BE2C (cell line): ENCODE results near the gene MKLN1.

Experiments
- DNase-seq: peaks from one replicate; pipeline ENCODE4 v3.0.0-alpha.2; 2020
- H3K27me3 ChIP-seq: fragments of 250-450 bp; sonication (Bioruptor Pico); 2 replicates; pipeline ENCODE4 v1.5.1; 2020; ENCODE audit warnings: mild to moderate bottlenecking
- H3K36me3 ChIP-seq: fragments of 250-450 bp; sonication (Bioruptor Pico); 2 replicates; pipeline ENCODE4 v1.5.1; 2020; ENCODE audit warnings: mild to moderate bottlenecking
- H3K4me1 ChIP-seq: fragments of 250-450 bp; sonication (Bioruptor Pico); 2 replicates; pipeline ENCODE4 v1.5.1; 2020
- H3K4me3 ChIP-seq: 2 replicates; pipeline ENCODE4 v1.5.1; 2011; ENCODE audit warnings: low read depth, low read length
- H3K9me3 ChIP-seq: fragments of 250-450 bp; sonication (Bioruptor Pico); 2 replicates; pipeline ENCODE4 v1.5.1; 2020
- TF ChIP-seq, protein P1 (sequence below): IDR thresholded peaks from 2 replicates; pipeline ENCODE4 v1.5.1; 2012; ENCODE audit warnings: mild to moderate bottlenecking, low read depth, low read length

The MKLN1 gene

DNA sequence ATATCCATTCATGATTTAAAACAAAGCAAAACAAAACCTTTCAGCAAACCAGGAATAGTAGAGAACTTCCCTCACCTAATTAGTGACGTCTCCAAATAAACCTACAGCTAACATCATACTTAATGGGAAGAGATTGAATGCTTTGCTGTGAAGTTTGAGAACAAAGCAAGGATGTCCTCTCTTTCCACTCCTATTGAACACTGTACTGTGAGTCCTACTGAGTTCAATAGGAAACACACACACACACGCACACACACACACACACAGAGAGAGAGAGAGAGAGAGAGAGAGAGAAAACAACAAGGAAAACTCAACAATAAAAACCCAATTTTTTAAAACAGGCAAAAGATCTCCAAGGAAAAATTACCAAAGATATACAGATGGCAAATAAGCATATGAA is 196.4 kb downstream of the MKLN1 start:
- TF ChIP-seq, protein P1, sequence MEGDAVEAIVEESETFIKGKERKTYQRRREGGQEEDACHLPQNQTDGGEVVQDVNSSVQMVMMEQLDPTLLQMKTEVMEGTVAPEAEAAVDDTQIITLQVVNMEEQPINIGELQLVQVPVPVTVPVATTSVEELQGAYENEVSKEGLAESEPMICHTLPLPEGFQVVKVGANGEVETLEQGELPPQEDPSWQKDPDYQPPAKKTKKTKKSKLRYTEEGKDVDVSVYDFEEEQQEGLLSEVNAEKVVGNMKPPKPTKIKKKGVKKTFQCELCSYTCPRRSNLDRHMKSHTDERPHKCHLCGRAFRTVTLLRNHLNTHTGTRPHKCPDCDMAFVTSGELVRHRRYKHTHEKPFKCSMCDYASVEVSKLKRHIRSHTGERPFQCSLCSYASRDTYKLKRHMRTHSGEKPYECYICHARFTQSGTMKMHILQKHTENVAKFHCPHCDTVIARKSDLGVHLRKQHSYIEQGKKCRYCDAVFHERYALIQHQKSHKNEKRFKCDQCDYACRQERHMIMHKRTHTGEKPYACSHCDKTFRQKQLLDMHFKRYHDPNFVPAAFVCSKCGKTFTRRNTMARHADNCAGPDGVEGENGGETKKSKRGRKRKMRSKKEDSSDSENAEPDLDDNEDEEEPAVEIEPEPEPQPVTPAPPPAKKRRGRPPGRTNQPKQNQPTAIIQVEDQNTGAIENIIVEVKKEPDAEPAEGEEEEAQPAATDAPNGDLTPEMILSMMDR, result no peak
- Histone ChIP-seq H3K9me3 (no peaks in the 10 kb centered on the region), H3K4me1 (no peaks in the 10 kb centered on the region)

DNA sequence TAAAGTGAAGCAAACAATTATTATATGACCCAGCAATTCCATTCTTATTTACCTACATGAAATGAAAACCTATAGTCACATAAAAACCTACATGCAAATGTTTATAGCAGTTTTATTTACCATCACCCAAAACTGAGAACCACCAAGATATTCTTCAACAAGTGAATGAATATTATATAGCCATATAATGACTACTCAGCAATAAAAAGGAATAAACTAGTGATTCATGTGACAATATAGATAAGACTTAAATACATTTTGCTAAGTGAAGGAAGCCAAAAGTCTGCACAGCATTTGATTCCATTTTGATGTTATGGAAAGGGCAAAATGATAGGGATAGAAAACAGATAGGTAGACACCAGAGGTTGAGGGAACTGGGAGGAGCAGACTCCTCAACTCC is 197.0 kb downstream of the MKLN1 start:
- no peak overlapping the region for H3K4me3 ChIP-seq
- TF ChIP-seq, protein P1, result no peak
- H3K36me3 ChIP-seq, result no peaks in the 10 kb centered on the region

More for the DNA sequence above, 196.4 kb downstream of the MKLN1 start:
- H3K27me3 ChIP-seq, result no peaks in the 10 kb centered on the region
- DNase-seq, result no peak
- H3K4me3 ChIP-seq, result no peak overlapping the region
- no peaks in the 10 kb centered on the region for H3K36me3 ChIP-seq

DNA sequence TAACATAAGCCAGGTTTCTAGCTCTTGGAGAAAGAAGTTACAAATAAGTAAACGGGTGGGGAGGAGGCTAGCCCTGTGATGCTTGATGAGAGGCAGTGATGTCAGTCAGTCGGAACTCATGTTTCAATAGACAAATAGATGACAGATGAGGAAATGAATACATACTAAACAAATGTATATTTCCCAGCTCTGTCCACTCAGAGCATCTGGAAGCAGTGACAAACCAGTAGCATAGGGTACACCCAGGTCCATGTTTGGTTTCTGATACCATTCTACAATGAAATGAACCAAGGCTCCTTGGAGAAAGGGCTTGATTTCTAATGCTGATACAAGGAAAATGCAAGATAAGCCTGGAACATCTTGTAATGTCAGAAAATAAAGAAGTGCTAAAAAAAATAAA is 198.1 kb downstream of the MKLN1 start:
- H3K36me3 ChIP-seq, result no peaks in the 10 kb centered on the region
- no peaks in the 10 kb centered on the region for H3K9me3 ChIP-seq
- TF ChIP-seq, protein P1, result no peak
- H3K4me1 ChIP-seq, result no peaks in the 10 kb centered on the region
- no peak overlapping the region for H3K4me3 ChIP-seq
- H3K27me3 ChIP-seq, result no peaks in the 10 kb centered on the region
- DNase-seq, result no peak

More for the DNA sequence above, 197.0 kb downstream of the MKLN1 start:
- no peak for DNase-seq
- Histone ChIP-seq H3K9me3 (no peaks in the 10 kb centered on the region), H3K27me3 (no peaks in the 10 kb centered on the region), H3K4me1 (no peaks in the 10 kb centered on the region)

DNA sequence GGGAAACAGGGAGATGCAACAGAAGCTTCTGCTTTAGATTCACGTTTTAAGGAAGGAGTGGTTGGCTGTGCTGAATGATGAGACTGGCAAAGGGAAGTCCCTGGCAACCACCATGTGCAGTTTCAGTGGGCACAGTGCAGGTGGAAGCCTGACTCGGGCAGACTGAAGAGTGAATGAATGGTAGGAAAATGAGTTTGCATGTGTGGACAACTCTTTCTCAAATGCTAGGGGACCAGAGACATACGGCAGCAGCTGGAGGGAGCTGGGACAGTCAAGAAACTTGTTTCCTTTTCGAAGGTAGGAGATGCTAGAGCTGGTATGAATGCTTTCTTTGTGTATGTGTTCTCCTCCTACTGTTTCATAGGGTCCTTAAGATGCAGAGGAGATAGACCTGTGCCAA is 199.8 kb downstream of the MKLN1 start:
- Histone ChIP-seq H3K9me3 (no peaks in the 10 kb centered on the region), H3K36me3 (no peaks in the 10 kb centered on the region), H3K4me1 (no peaks in the 10 kb centered on the region), H3K4me3 (no peak overlapping the region), H3K27me3 (no peaks in the 10 kb centered on the region)
- no peak for DNase-seq
- TF ChIP-seq, protein P1, result no peak

DNA sequence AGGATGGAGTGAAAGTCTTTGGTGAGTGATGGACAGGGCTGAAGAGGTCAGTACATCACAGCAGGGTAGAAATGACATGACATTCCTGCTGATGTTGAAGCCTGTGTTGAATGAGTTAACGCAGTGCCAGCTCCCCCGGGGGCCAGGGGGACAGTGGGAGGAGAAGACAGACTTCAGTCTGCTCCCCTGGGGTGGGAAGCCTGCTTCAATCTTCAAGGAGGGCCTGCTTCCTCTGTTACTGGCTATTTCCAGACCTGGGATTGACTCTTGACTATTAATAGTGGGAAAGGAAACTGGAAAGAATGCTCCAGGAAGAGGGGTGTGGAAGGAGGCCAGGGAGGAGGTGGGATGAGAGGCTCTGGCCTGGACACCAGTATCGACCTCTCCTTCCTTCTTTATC is 201.5 kb downstream of the MKLN1 start:
- Histone ChIP-seq H3K4me3 (no peak overlapping the region), H3K4me1 (no peaks in the 10 kb centered on the region), H3K27me3 (no peaks in the 10 kb centered on the region), H3K36me3 (no peaks in the 10 kb centered on the region), H3K9me3 (no peaks in the 10 kb centered on the region)
- DNase-seq, result no peak
- TF ChIP-seq, protein P1, result no peak

DNA sequence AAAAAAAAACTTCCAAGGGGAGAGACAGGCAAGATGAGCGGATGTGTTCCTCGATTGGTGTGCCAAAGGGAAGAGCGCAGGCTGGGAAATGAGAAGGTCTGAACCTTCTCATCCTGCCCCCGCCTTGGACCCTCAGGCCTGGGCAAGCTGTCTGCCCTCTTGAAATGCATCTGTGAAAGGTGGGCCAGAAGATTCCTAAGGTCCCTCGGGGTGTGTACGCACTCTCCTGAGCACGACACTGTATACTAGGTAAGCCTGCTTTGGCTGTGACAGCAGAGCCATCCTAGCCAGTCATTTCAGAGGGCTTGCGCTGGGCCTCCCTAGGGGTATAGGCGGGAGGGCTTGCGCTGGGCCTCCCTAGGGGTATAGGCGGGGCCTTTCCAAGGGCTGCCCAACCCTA is 201.9 kb downstream of the MKLN1 start:
- Histone ChIP-seq H3K36me3 (no peaks in the 10 kb centered on the region), H3K27me3 (no peaks in the 10 kb centered on the region), H3K4me3 (no peak overlapping the region), H3K4me1 (no peaks in the 10 kb centered on the region), H3K9me3 (no peaks in the 10 kb centered on the region)
- TF ChIP-seq, protein P1, result no peak
- DNase-seq, result no peak
